Mucosa of stomach (tissue), 1 donor: Measurements from ENCODE around the gene TPSD1.
"Not testable (repeated sequence)": the region's sequence is repeated elsewhere in the genome, so short reads cannot be mapped to it uniquely, and the experiment has no call there.

Experiments
- H3K27me3 ChIP-seq: one replicate; pipeline ENCODE4 v1.7.0; 2013; ENCODE audit warnings: mild to moderate bottlenecking, low read length; ENCODE audit not compliant: control insufficient read depth, insufficient read depth
- H3K36me3 ChIP-seq: one replicate; pipeline ENCODE4 v1.7.0; 2013; ENCODE audit warnings: low read length; ENCODE audit not compliant: control insufficient read depth, insufficient read depth
- H3K4me1 ChIP-seq: one replicate; pipeline ENCODE4 v1.7.0; 2013; ENCODE audit warnings: mild to moderate bottlenecking, low read length; ENCODE audit not compliant: control insufficient read depth, insufficient read depth
- H3K4me3 ChIP-seq: one replicate; pipeline ENCODE4 v1.7.0; 2013; ENCODE audit warnings: low read length
- H3K9ac ChIP-seq: one replicate; pipeline ENCODE4 v1.7.0; 2013; ENCODE audit warnings: mild to moderate bottlenecking, low read length, moderate library complexity
- H3K9me3 ChIP-seq: one replicate; pipeline ENCODE4 v1.7.0; 2013; ENCODE audit warnings: mild to moderate bottlenecking, low read length, moderate library complexity; ENCODE audit not compliant: control insufficient read depth
- donor health status: Pancreatic carcinoma.

The TPSD1 gene

DNA sequence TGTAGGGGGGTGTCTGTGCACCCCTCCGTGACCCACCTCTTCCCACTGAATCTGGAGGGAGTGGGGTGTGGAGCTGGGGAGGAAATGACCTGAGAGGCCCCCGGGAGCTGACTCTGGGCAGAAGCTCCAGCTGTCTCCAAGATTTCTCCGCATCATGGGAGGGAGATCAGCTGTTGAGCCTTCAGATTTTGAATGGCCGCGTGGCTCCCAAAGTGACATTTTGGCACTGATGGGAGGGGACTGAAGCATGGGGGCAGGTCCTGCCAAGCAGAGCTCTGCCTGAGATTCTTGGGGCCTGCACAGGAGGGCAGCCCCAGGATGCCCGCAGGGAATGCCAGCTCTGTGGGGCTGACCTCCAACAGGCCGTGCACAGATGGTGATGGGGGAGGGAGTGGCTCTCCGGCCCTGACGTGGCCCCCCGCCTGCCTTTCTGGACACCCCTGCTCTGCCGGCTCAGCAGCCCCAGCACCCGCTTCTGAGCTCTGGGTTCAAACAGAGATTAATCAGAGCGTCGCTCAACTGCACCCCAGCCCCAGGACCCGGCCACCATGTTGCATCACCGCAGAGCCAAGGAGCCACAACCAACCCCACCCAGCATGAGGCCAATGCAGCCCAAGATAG, 28.2 kb downstream of the TPSD1 start:
- no peak overlapping the region for H3K9ac ChIP-seq
- H3K27me3 ChIP-seq = peaks cover 31% of the 10 kb centered on the region
- H3K9me3 ChIP-seq = no peaks in the 10 kb centered on the region
- no peaks in the 10 kb centered on the region for H3K4me1 ChIP-seq
- no peaks in the 10 kb centered on the region for H3K36me3 ChIP-seq
- H3K4me3 ChIP-seq = no peak overlapping the region

DNA sequence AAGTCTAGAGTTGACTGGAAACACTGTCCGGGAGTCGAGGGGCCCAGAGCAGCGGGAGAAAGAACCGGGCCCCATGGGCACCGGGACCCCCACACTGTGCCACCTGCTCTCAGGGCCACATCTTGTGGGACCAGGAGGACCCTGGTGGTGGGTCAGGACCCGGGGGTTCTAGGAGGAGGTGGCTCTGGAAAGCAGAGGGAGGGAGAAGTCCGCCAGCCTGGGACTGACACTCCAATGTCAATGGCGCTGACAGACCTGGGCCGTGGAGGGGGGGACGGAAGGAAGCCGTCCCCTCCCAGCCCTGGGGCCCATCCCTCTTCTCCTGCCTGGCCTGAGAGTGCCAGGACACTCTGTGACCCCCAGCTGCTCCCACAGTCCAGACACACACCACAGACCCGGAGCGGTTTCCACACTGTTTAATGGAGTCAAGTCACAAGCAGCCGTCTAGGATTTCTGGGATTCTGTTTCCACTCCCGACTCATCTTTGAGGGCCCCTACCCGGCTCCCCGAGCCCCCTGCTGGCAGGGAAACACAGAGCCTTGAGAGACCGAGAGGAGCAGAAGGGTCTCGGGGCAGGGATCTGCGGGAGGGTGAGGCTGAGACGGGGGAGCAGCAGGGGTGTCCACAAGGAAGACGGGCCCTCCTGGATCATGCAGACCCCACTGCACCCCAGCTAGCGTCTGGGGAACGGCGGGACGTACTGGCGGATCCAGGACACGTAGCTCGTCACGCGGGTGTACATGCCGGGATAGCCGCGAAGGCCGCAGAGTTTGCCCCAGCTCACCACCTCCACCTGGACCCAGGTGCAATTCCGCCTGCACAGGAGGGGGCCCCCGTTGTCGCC, 30.0 kb downstream of the TPSD1 start:
- Histone ChIP-seq H3K36me3 (no peaks in the 10 kb centered on the region), H3K27me3 (peaks cover 37% of the 10 kb centered on the region), H3K9ac (no peak overlapping the region), H3K4me1 (peaks cover under 1% of the 10 kb centered on the region), H3K4me3 (no peak overlapping the region), H3K9me3 (no peaks in the 10 kb centered on the region)

DNA sequence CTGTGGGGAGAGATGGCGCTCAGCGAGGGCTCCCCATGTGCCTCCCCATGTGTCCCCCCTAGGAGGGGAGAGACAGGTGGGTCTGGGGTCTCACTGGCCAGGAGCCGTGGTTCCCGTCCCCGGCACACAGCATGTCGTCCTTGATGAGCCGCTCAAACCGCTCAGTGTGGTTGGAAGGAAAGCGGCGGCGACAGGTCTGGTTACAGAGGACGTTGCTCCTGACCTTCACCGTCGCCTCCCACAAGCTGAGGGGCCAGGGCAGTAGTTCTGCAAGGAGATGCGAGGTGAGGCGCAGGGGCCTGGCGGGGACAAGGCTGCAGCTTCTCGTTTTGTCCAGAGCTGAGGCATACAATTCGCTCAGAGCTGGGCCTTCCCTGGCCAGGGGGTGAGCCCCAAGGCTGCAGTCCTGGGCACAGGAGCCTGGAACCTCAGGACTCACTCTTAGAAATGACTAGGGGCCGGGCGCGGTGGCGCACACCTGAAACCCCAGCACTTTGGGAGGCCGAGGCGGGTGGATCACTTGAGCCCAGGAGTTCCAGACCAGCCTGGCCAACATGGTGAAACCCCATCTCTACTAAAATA, 30.7 kb downstream of the TPSD1 start:
- no peak overlapping the region for H3K4me3 ChIP-seq
- no peak overlapping the region for H3K9ac ChIP-seq
- peaks cover 5% of the 10 kb centered on the region for H3K4me1 ChIP-seq
- H3K27me3 ChIP-seq = peaks cover 44% of the 10 kb centered on the region
- no peaks in the 10 kb centered on the region for H3K36me3 ChIP-seq
- no peaks in the 10 kb centered on the region for H3K9me3 ChIP-seq

DNA sequence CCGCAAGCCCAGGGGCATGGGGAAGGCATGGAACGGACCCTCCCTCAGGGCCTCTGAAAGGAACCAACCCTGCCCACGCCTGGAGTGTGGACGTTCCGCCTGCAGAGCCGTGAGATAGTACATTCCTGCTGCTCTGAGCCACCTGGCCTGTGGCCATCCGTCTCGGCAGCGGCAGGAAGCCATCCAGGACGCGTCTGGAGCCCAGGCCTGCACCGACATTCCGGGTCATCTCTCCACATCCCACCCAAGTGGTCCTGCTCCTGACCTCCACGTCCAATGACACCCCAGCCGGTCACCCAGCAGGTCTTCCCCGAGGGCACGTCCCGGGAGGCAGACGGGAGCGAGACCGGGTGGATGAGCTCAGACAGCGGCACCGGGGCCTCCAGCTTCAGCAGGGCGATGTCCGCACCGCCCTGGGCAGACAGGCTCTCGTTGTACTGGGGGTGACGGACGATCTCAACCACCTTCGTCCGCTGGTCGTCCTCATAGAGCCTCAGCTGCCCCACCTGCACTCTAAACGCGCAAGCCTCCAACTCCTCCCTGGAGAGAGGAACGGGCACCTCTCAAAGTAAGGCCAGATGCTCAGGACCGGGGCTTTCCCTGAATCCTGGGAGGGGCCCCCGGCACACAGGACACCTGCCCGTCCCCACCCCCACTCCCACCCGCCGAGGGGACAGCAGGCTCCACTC, 32.3 kb downstream of the TPSD1 start:
- Histone ChIP-seq H3K9ac (no peak overlapping the region), H3K27me3 (peaks cover 44% of the 10 kb centered on the region), H3K4me1 (peaks cover 5% of the 10 kb centered on the region), H3K36me3 (no peaks in the 10 kb centered on the region), H3K9me3 (no peaks in the 10 kb centered on the region), H3K4me3 (no peak overlapping the region)

DNA sequence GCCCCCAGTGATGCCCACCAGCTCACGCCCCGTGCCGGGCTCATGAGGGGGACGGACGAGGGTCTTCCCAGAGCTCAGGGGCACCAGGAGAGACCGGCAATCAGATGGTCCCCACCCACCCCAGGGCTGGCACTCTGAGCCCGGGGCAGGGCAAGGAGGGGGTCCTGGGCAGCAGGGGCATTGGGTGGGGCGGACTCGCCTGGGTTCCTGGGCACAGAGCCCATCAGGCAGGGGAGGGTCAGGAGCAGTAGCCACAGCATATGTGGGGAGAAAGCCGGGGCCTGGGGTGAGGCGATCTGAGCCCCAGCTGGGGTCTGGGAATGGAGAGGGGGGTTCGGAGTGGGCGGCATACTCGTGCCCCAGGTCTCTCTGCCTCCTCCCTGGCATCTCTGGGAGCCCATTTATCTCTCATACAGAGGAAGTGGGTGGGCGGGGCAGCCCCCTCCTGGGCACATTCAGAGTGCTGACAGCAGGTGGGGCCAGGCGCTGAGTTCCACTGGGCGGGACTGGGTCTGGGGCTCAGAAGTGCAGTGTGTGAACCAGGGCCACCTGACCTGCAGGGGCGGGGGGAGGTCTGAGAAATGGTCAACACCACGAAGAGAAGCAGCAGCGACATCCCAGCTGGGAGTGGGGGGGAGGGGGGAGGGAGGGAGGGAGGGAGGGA, 33.1 kb downstream of the TPSD1 start:
- H3K9me3 ChIP-seq = no peaks in the 10 kb centered on the region
- no peaks in the 10 kb centered on the region for H3K36me3 ChIP-seq
- H3K4me1 ChIP-seq = peaks cover 5% of the 10 kb centered on the region
- no peak overlapping the region for H3K4me3 ChIP-seq
- H3K9ac ChIP-seq = no peak overlapping the region
- H3K27me3 ChIP-seq = peaks cover 39% of the 10 kb centered on the region

DNA sequence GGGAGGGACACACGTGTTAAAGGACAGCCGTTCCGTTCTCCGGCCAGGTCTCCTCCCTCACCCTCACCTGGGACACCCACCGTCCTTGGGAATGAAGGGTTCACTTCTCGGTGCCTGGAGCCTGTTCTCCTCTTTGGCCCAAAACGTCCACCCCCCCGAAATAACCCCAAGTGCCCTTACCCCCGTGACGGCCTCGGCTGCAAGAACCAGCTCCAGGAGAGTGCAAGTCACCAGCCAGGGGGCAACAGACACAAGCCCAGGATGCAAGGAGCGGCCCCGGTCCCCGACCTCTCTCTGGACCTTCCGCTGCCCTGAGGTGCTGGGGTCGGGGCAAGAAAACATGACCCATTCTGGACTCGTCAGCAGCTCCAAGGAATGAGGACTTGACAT, 33.6 kb downstream of the TPSD1 start:
- peaks cover 37% of the 10 kb centered on the region for H3K27me3 ChIP-seq
- H3K9me3 ChIP-seq = no peaks in the 10 kb centered on the region
- peaks cover 5% of the 10 kb centered on the region for H3K4me1 ChIP-seq
- no peak overlapping the region for H3K4me3 ChIP-seq
- no peak overlapping the region for H3K9ac ChIP-seq
- no peaks in the 10 kb centered on the region for H3K36me3 ChIP-seq

GRCh38 chr16:1290063-1290501, 34.2 kb downstream of the TPSD1 start:
- no peaks in the 10 kb centered on the region for H3K36me3 ChIP-seq
- no peak overlapping the region for H3K9ac ChIP-seq
- H3K9me3 ChIP-seq = no peaks in the 10 kb centered on the region
- peaks cover 37% of the 10 kb centered on the region for H3K27me3 ChIP-seq
- peaks cover 5% of the 10 kb centered on the region for H3K4me1 ChIP-seq
- no peak overlapping the region for H3K4me3 ChIP-seq

DNA sequence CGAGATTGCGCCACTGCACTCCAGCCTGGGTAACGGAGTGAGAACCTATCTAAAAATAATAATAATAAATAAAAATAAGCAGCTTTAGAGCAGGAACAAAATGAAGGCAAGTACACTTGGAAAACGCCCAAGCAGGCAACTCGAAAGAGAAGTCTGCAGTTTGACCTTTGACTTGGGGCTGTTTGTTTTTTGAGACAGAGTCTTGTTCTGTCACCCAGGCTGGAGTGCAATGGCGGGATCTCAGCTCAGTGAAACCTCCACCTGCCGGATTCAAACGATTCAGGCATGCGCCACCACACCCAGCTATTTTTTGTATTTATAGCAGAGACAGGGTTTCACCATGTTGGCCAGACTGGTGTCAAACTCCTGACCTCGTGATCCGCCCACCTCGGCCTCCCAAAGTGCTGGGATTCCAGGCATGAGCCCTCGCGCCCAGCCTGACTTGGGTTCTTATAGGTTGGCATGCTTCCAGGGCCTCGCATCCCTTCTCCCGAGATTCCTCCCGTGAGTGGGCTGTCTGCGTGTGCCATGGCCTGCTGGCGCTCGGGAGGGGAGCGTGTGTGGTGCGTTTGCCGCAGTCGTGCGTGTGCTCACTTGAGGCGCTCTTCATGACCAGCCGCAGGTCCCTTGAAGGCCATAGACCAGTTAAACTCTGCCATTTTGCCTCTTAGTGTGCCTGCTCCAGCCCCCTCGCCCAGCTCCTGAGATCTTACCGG, 35.1 kb downstream of the TPSD1 start:
- Histone ChIP-seq H3K4me1 (peaks cover 5% of the 10 kb centered on the region), H3K9ac (no peak overlapping the region), H3K4me3 (no peak overlapping the region), H3K27me3 (peaks cover 33% of the 10 kb centered on the region), H3K36me3 (no peaks in the 10 kb centered on the region), H3K9me3 (no peaks in the 10 kb centered on the region)

GRCh38 chr16:1291576-1291974, 35.7 kb downstream of the TPSD1 start:
- Histone ChIP-seq H3K9ac (no peak overlapping the region), H3K9me3 (no peaks in the 10 kb centered on the region), H3K36me3 (no peaks in the 10 kb centered on the region), H3K4me3 (no peak overlapping the region), H3K27me3 (peaks cover 33% of the 10 kb centered on the region), H3K4me1 (peaks cover 5% of the 10 kb centered on the region)

GRCh38 chr16:1292208-1292607, 36.3 kb downstream of the TPSD1 start:
- Histone ChIP-seq H3K27me3 (peaks cover 33% of the 10 kb centered on the region), H3K4me1 (peaks cover 11% of the 10 kb centered on the region)
- H3K4me3 ChIP-seq, H3K9ac ChIP-seq, H3K36me3 ChIP-seq, H3K9me3 ChIP-seq: not testable (repeated sequence)

DNA sequence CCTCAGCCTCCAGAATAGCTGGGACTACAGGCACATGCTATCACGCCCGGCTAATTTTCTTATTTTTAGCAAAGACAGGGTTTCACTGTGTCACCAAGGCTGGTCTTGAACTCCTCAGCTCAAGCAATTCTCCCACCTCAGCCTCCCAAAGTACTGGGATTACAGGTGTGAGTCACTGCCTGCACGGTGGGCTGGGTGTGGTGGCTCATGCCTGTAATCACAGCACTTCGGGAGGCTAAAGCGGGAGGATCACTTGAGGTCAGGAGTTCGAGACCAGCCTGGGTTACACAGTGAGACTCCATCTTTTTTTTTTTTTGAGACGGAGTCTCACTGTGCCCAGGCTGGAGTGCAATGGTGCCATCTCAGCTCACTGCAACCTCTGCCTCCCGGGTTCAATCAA, 36.9 kb downstream of the TPSD1 start:
- peaks cover 15% of the 10 kb centered on the region for H3K4me1 ChIP-seq
- peaks cover 30% of the 10 kb centered on the region for H3K27me3 ChIP-seq
- H3K4me3 ChIP-seq, H3K36me3 ChIP-seq, H3K9ac ChIP-seq, H3K9me3 ChIP-seq: not testable (repeated sequence)
